ENCODE results near the gene CHAF1B. TPM values are rescaled to one million over a fixed set of nuclear protein-coding genes. Genes with fewer than 3 reads are reported as not detected.

The CHAF1B gene
- total and polyA plus RNA-seq, 2 donors (not counting 3 experiments of a cell fraction or from before 2014, with no cell fraction given), result 7.0 to 13.0 TPM

DNA sequence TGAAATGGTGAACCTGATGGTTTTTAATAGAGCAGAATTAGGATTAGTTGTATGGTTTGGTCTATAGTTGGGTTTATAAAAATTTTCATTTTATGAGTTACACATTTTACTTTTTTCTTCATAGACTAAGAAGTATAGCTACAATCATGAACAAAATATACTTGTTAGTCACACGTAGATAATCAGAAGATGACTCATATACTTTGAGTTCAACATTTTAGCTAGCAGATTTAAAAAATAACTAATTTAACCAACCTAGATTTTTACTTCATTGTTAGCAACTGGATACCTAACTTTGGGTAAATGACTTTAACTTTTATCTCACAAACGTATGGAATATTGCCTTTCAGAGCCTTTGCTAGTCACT, 37.2 kb upstream of the CHAF1B start:
- H3K79me2 ChIP-seq (ENCODE audit: control insufficient read depth, insufficient read depth, low read length), result no peaks in the 10 kb centered on the region
- no TSS peak for BruUV-seq (replicated peaks)
- peak; percentile 52 for TF ChIP-seq FOS (IDR thresholded peaks at IDR 0.05; ENCODE audit: borderline replicate concordance, insufficient read depth, low read length)
- no peak for TF ChIP-seq POLR2A (IDR thresholded peaks at IDR 0.05; ENCODE audit: low read depth, low read length)

DNA sequence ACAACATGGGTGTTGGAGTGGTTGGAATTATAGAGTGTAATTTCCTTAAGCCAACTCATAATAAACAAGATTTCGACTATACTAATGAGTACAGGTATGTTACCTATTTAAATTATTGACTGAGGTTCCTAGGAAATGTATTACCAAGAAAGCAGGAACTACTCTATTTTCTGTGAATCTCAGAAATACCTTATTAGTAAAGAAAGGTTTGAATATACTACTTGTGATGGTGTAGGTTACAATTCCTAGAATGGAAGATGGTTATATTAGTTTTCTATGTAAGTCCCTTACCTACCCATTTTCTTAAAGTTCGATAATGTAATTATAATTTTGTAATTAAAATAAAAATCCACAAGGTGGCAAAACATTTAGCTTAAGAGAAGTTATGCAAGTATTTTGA, 35.9 kb upstream of the CHAF1B start:
- CTCF ChIA-PET, result interaction anchor here (1.6 kb wide), 1 partner anchor 18 kb away, joined by 6 read pairs; no protein-coding TSS in a partner anchor
- peaks cover 11 to 17% of the 10 kb centered on the region in 2 experiments for H3K36me3 ChIP-seq (ENCODE audit: control insufficient read depth in 2 of 2, extremely low read depth in 1 of 2, insufficient read depth in 2 of 2, low read length in 2 of 2)

More for the DNA sequence above, 37.2 kb upstream of the CHAF1B start:
- intact Hi-C loops (cut with micrococcal nuclease) (no loop called here), dilution Hi-C loops (cut with MboI; ENCODE audit: extremely low pct_ligation_motif_present, low sequenced_read_pairs) (no loop called here)
- DNase-seq (ENCODE audit: low read depth, low spot score), result no peak
- Histone ChIP-seq H3K9ac (replicated peaks; ENCODE audit: extremely low read depth, insufficient read depth, low read length) (no peak overlapping the region), H3K9me3 (replicated peaks; ENCODE audit: control insufficient read depth, insufficient read depth, low read length) (no peaks in the 10 kb centered on the region), H3K9me1 (replicated peaks; ENCODE audit: control insufficient read depth, extremely low read depth, insufficient read depth, low read length) (no peaks in the 10 kb centered on the region), H3K4me2 (ENCODE audit: insufficient read depth, low read length) (no peak overlapping the region), H3K4me1 (ENCODE audit: control insufficient read depth, extremely low read depth, insufficient read depth, low read length) (no peaks in the 10 kb centered on the region), H3K4me3 (replicated peaks in 1 of 3; ENCODE audit: insufficient read depth in 1 of 3, low read depth in 1 of 3, low read length in 3 of 3) (no peak overlapping the region), H3K36me3 (ENCODE audit: control insufficient read depth in 2 of 2, extremely low read depth in 1 of 2, insufficient read depth in 2 of 2, low read length in 2 of 2) (peaks cover 11 to 17% of the 10 kb centered on the region in 2 experiments), H4K20me1 (replicated peaks; ENCODE audit: control insufficient read depth, extremely low read depth, insufficient read depth, low read length) (no peaks in the 10 kb centered on the region), H3K27ac (ENCODE audit: insufficient read depth, low read depth, low read length) (no peak overlapping the region), H2AFZ (ENCODE audit: low read depth, low read length) (no peak overlapping the region), H3K27me3 (ENCODE audit: control insufficient read depth in 2 of 2, insufficient read depth in 2 of 2, low read length in 2 of 2) (no peaks in the 10 kb centered on the region)
- CTCF ChIA-PET, result interaction anchor here (0.6 kb wide), 1 partner anchor 302 kb away, joined by 3 read pairs; no protein-coding TSS in a partner anchor
- FAIRE-seq, result no peak
- POLR2A ChIA-PET, result interaction anchor here (0.5 to 1.1 kb wide), 2 partner anchors 28 to 45 kb away, joined by 3 read pairs; partner anchors contain the start of gene MORC3

More for the DNA sequence above, 35.9 kb upstream of the CHAF1B start:
- H3K9me1 ChIP-seq (replicated peaks; ENCODE audit: control insufficient read depth, extremely low read depth, insufficient read depth, low read length), result no peaks in the 10 kb centered on the region
- H4K20me1 ChIP-seq (replicated peaks; ENCODE audit: control insufficient read depth, extremely low read depth, insufficient read depth, low read length), result no peaks in the 10 kb centered on the region
- no peak overlapping the region for H3K27ac ChIP-seq (ENCODE audit: insufficient read depth, low read depth, low read length)
- H3K4me1 ChIP-seq (ENCODE audit: control insufficient read depth, extremely low read depth, insufficient read depth, low read length), result no peaks in the 10 kb centered on the region
- intact Hi-C loops (cut with micrococcal nuclease), result no loop called here
- no peak overlapping the region for H3K4me3 ChIP-seq (replicated peaks in 1 of 3; ENCODE audit: insufficient read depth in 1 of 3, low read depth in 1 of 3, low read length in 3 of 3)
- FAIRE-seq, result no peak
- H3K9me3 ChIP-seq (replicated peaks; ENCODE audit: control insufficient read depth, insufficient read depth, low read length), result no peaks in the 10 kb centered on the region
- H3K9ac ChIP-seq (replicated peaks; ENCODE audit: extremely low read depth, insufficient read depth, low read length), result no peak overlapping the region
- no peaks in the 10 kb centered on the region for H3K27me3 ChIP-seq (ENCODE audit: control insufficient read depth in 2 of 2, insufficient read depth in 2 of 2, low read length in 2 of 2)
- POLR2A ChIA-PET, result no interaction called here
- no peaks in the 10 kb centered on the region for H3K79me2 ChIP-seq (ENCODE audit: control insufficient read depth, insufficient read depth, low read length)
- no TSS peak for BruUV-seq (replicated peaks)
- no peak overlapping the region for H2AFZ ChIP-seq (ENCODE audit: low read depth, low read length)
- no peak for DNase-seq (ENCODE audit: low read depth, low spot score)
- no peak overlapping the region for H3K4me2 ChIP-seq (ENCODE audit: insufficient read depth, low read length)
- TF ChIP-seq JUN (IDR thresholded peaks at IDR 0.05; ENCODE audit: borderline replicate concordance, insufficient read depth, insufficient read length, low read depth), result no peak
- TF ChIP-seq, protein P1, sequence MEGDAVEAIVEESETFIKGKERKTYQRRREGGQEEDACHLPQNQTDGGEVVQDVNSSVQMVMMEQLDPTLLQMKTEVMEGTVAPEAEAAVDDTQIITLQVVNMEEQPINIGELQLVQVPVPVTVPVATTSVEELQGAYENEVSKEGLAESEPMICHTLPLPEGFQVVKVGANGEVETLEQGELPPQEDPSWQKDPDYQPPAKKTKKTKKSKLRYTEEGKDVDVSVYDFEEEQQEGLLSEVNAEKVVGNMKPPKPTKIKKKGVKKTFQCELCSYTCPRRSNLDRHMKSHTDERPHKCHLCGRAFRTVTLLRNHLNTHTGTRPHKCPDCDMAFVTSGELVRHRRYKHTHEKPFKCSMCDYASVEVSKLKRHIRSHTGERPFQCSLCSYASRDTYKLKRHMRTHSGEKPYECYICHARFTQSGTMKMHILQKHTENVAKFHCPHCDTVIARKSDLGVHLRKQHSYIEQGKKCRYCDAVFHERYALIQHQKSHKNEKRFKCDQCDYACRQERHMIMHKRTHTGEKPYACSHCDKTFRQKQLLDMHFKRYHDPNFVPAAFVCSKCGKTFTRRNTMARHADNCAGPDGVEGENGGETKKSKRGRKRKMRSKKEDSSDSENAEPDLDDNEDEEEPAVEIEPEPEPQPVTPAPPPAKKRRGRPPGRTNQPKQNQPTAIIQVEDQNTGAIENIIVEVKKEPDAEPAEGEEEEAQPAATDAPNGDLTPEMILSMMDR (IDR thresholded peaks at IDR 0.05; ENCODE audit: extremely low read depth in 1 of 2, insufficient read depth in 1 of 2, low read depth in 1 of 2, low read length in 2 of 2), result no peak
- no peak for TF ChIP-seq EZH2 (IDR thresholded peaks at IDR 0.05; ENCODE audit: borderline replicate concordance, low read depth, low read length, severe bottlenecking)
- TF ChIP-seq POLR2AphosphoS5 (IDR thresholded peaks at IDR 0.05; ENCODE audit: insufficient read depth, low read depth, low read length), result no peak
- TF ChIP-seq GATA2 (IDR thresholded peaks at IDR 0.05; ENCODE audit: insufficient read depth, insufficient read length, low read depth, low read length), result no peak
- TF ChIP-seq FOS (IDR thresholded peaks at IDR 0.05; ENCODE audit: borderline replicate concordance, insufficient read depth, low read length), result no peak
- no peak for TF ChIP-seq POLR2A (IDR thresholded peaks at IDR 0.05; ENCODE audit: low read depth, low read length)
- dilution Hi-C loops (cut with MboI; ENCODE audit: extremely low pct_ligation_motif_present, low sequenced_read_pairs), result no loop called here
